ACC112 (cell line): Measurements from ENCODE around the gene BPIFA3.

ENCODE experiments used
- H2AFZ ChIP-seq: fragments of 200-600 bp; sonication (generic); one replicate; pipeline ENCODE4 v1.6.0; 2017; ENCODE audit warnings: antibody characterized with exemption, low read length; ENCODE audit not compliant: unreplicated experiment
- H3K27ac ChIP-seq: fragments of 200-600 bp; sonication (generic); 2 replicates; pipeline ENCODE4 v1.5.1; 2014; ENCODE audit warnings: low read depth, mild to moderate bottlenecking, antibody characterized with exemption, low read length, moderate library complexity
- H3K27me3 ChIP-seq: fragments of 200-600 bp; sonication (generic); 2 replicates; pipeline ENCODE4 v1.6.1; 2014; ENCODE audit warnings: mild to moderate bottlenecking, antibody characterized with exemption, low read length, moderate library complexity, mixed read lengths; ENCODE audit not compliant: insufficient read depth
- H3K36me3 ChIP-seq: fragments of 200-600 bp; sonication (generic); 2 replicates; pipeline ENCODE4 v1.6.1; 2016; ENCODE audit warnings: mild to moderate bottlenecking, antibody characterized with exemption, low read length, moderate library complexity, mixed read lengths; ENCODE audit not compliant: insufficient read depth
- H3K4me1 ChIP-seq: fragments of 200-600 bp; sonication (generic); one replicate; pipeline ENCODE4 v1.6.1; 2016; ENCODE audit warnings: low read length, mixed read lengths; ENCODE audit not compliant: insufficient read depth, unreplicated experiment, control insufficient read depth
- H3K4me3 ChIP-seq: fragments of 200-600 bp; sonication (generic); 2 replicates; pipeline ENCODE4 v1.5.1; 2014; ENCODE audit warnings: mild to moderate bottlenecking, low read depth, low read length
- H3K79me2 ChIP-seq: fragments of 200-600 bp; sonication (generic); one replicate; pipeline ENCODE4 v1.6.0; 2016; ENCODE audit warnings: low read length; ENCODE audit not compliant: control insufficient read depth, unreplicated experiment, insufficient read depth

Gene BPIFA3

GRCh38 chr20:33211817-33212424, 5.2 kb upstream of the BPIFA3 start:
- no peak overlapping the region for H3K4me3 ChIP-seq

GRCh38 chr20:33224399-33224798, 7.2 kb downstream of the BPIFA3 start:
- H3K27ac ChIP-seq: no peak overlapping the region
- no peaks in the 10 kb centered on the region for H3K36me3 ChIP-seq
- no peak overlapping the region for H3K4me3 ChIP-seq
- H2AFZ ChIP-seq: no peak overlapping the region
- H3K27me3 ChIP-seq: peaks cover 94% of the 10 kb centered on the region
- H3K79me2 ChIP-seq: no peaks in the 10 kb centered on the region
- no peaks in the 10 kb centered on the region for H3K4me1 ChIP-seq

More at GRCh38 chr20:33211817-33212424, 5.2 kb upstream of the BPIFA3 start:
- H2AFZ ChIP-seq: no peak overlapping the region
- no peaks in the 10 kb centered on the region for H3K4me1 ChIP-seq
- H3K79me2 ChIP-seq: no peaks in the 10 kb centered on the region
- no peaks in the 10 kb centered on the region for H3K36me3 ChIP-seq
- H3K27me3 ChIP-seq: peaks cover 66% of the 10 kb centered on the region
- no peak overlapping the region for H3K27ac ChIP-seq

- Histone ChIP-seq H3K27me3 (peaks cover 93% of the 10 kb centered on the region), H3K27ac (no peak overlapping the region), H3K4me1 (no peaks in the 10 kb centered on the region), H3K36me3 (no peaks in the 10 kb centered on the region), H3K79me2 (no peaks in the 10 kb centered on the region), H2AFZ (no peak overlapping the region), H3K4me3 (no peak overlapping the region)
These were observed 12.7 kb downstream of the BPIFA3 start for GRCh38 chr20:33229843-33230242.

- H3K27ac ChIP-seq: no peak overlapping the region
- H3K27me3 ChIP-seq: peaks cover 93% of the 10 kb centered on the region
- no peak overlapping the region for H3K4me3 ChIP-seq
- no peaks in the 10 kb centered on the region for H3K79me2 ChIP-seq
- no peaks in the 10 kb centered on the region for H3K4me1 ChIP-seq
- no peak overlapping the region for H2AFZ ChIP-seq
- H3K36me3 ChIP-seq: no peaks in the 10 kb centered on the region
These were observed 14.1 kb downstream of the BPIFA3 start for GRCh38 chr20:33231237-33231636.

GRCh38 chr20:33232486-33233072, 15.4 kb downstream of the BPIFA3 start:
- no peaks in the 10 kb centered on the region for H3K36me3 ChIP-seq
- H2AFZ ChIP-seq: no peak overlapping the region
- H3K27ac ChIP-seq: no peak overlapping the region
- H3K4me3 ChIP-seq: no peak overlapping the region
- H3K4me1 ChIP-seq: no peaks in the 10 kb centered on the region
- no peaks in the 10 kb centered on the region for H3K79me2 ChIP-seq
- H3K27me3 ChIP-seq: peaks cover 90% of the 10 kb centered on the region

- peaks cover 84% of the 10 kb centered on the region for H3K27me3 ChIP-seq
- no peak overlapping the region for H3K27ac ChIP-seq
- no peaks in the 10 kb centered on the region for H3K4me1 ChIP-seq
- H3K36me3 ChIP-seq: no peaks in the 10 kb centered on the region
- H3K79me2 ChIP-seq: no peaks in the 10 kb centered on the region
- H2AFZ ChIP-seq: no peak overlapping the region
- no peak overlapping the region for H3K4me3 ChIP-seq
These were observed 16.1 kb downstream of the BPIFA3 start for GRCh38 chr20:33233129-33233774.

- H3K4me1 ChIP-seq: no peaks in the 10 kb centered on the region
- no peaks in the 10 kb centered on the region for H3K79me2 ChIP-seq
- H3K27me3 ChIP-seq: peaks cover 84% of the 10 kb centered on the region
- H2AFZ ChIP-seq: no peak overlapping the region
- H3K27ac ChIP-seq: no peak overlapping the region
- no peaks in the 10 kb centered on the region for H3K36me3 ChIP-seq
- H3K4me3 ChIP-seq: no peak overlapping the region
These were observed 16.9 kb downstream of the BPIFA3 start for GRCh38 chr20:33234050-33234449.

- H3K4me3 ChIP-seq: no peak within 1 kb of the TSS
- no peaks in the 10 kb centered on the region for H3K79me2 ChIP-seq
- no peaks in the 10 kb centered on the region for H3K36me3 ChIP-seq
- no peak within 1 kb of the TSS for H2AFZ ChIP-seq
- no peaks in the 10 kb centered on the region for H3K4me1 ChIP-seq
- H3K27ac ChIP-seq: no peak within 1 kb of the TSS
- H3K27me3 ChIP-seq: peaks cover 81% of the 10 kb centered on the region
These were observed 18.5 kb downstream of the BPIFA3 start, which contains the start of gene BPIFA1 for GRCh38 chr20:33235696-33236095. Gene BPIFA1 (plus strand): TSS chr20:33235996. CDS start chr20:33237712, 1,716 bp downstream.

- Histone ChIP-seq H3K4me1 (no peaks in the 10 kb centered on the region), H3K4me3 (no peak overlapping the region), H3K27ac (no peak overlapping the region), H3K27me3 (peaks cover 83% of the 10 kb centered on the region), H2AFZ (no peak overlapping the region), H3K36me3 (no peaks in the 10 kb centered on the region), H3K79me2 (no peaks in the 10 kb centered on the region)
These were observed 19.2 kb downstream of the BPIFA3 start for GRCh38 chr20:33236351-33236750.

- no peaks in the 10 kb centered on the region for H3K36me3 ChIP-seq
- no peak overlapping the region for H3K4me3 ChIP-seq
- H3K27me3 ChIP-seq: peaks cover 83% of the 10 kb centered on the region
- H3K27ac ChIP-seq: no peak overlapping the region
- H2AFZ ChIP-seq: no peak overlapping the region
- no peaks in the 10 kb centered on the region for H3K79me2 ChIP-seq
- no peaks in the 10 kb centered on the region for H3K4me1 ChIP-seq
These were observed 20.8 kb downstream of the BPIFA3 start for GRCh38 chr20:33237989-33238388.

- Histone ChIP-seq H3K27me3 (peaks cover 76% of the 10 kb centered on the region), H3K36me3 (no peaks in the 10 kb centered on the region), H2AFZ (no peak overlapping the region), H3K79me2 (no peaks in the 10 kb centered on the region), H3K4me1 (no peaks in the 10 kb centered on the region), H3K27ac (no peak overlapping the region), H3K4me3 (no peak overlapping the region)
These were observed 22.3 kb downstream of the BPIFA3 start for GRCh38 chr20:33239418-33239817.
